H1 (cell line): Measurements from ENCODE around the gene LHX8.
"Not testable (repeated sequence)": the region's sequence is repeated elsewhere in the genome, so short reads cannot be mapped to it uniquely, and the experiment has no call there.

Source experiments
- ASH2L ChIP-seq: fragments of 200-600, 300-600 bp; sonication (generic); IDR thresholded peaks from one replicate; pipeline ENCODE4 v1.7.1; 2017; ENCODE audit warnings: low read length
- JUND ChIP-seq: IDR thresholded peaks from 2 replicates; pipeline ENCODE4 v1.6.1; 2011; ENCODE audit warnings: mild to moderate bottlenecking, improper control_type of control experiment, low read length
- TF ChIP-seq, protein P1 (sequence below), 3 experiments: IDR thresholded peaks; 1 replicate in 2 of 3; 2 replicates in 1 of 3; pipeline versions ENCODE4 v1.5.1 to v1.6.1; 2011; ENCODE audit warnings: low read length in 3 of 3, mild to moderate bottlenecking in 3 of 3, inconsistent platforms in 2 of 3, low read depth in 1 of 3, moderate library complexity in 1 of 3; ENCODE audit not compliant: insufficient read depth in 1 of 3; ENCODE audit errors: control extremely low read depth in 1 of 3

- TF ChIP-seq JUND, ASH2L: not testable (repeated sequence)
- TF ChIP-seq, protein P1, sequence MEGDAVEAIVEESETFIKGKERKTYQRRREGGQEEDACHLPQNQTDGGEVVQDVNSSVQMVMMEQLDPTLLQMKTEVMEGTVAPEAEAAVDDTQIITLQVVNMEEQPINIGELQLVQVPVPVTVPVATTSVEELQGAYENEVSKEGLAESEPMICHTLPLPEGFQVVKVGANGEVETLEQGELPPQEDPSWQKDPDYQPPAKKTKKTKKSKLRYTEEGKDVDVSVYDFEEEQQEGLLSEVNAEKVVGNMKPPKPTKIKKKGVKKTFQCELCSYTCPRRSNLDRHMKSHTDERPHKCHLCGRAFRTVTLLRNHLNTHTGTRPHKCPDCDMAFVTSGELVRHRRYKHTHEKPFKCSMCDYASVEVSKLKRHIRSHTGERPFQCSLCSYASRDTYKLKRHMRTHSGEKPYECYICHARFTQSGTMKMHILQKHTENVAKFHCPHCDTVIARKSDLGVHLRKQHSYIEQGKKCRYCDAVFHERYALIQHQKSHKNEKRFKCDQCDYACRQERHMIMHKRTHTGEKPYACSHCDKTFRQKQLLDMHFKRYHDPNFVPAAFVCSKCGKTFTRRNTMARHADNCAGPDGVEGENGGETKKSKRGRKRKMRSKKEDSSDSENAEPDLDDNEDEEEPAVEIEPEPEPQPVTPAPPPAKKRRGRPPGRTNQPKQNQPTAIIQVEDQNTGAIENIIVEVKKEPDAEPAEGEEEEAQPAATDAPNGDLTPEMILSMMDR (IDR thresholded peaks at IDR 0.05; ENCODE audit: control extremely low read depth in 1 of 3, insufficient read depth in 1 of 3, low read depth in 1 of 3, low read length in 3 of 3), result not testable (repeated sequence)
Observed at GRCh38 chr1:75181214-75181955, 47.2 kb downstream of the LHX8 start.
